Right lobe of liver (tissue), 6 donors: ENCODE data around the gene AGAP3. TPM values are rescaled to one million over a fixed set of nuclear protein-coding genes. Genes with fewer than 3 reads are reported as not detected.

Source experiments
- ATAC-seq, 4 donors: fragments of 200-7000 bp; cut with Tn5 transposase; one replicate each; pipeline ENCODE4 v1.9.1; 2020; ENCODE audit warnings: mild to moderate bottlenecking in 4 of 4, moderate library complexity in 4 of 4
- DNase-seq, 3 donors: peaks; one replicate each; pipeline ENCODE4 v3.0.0-alpha.2; 2020
- H3K27ac ChIP-seq, 3 donors: fragments of 200-600 bp; one replicate each; pipeline ENCODE4 v1.8.0; 2022
- H3K27me3 ChIP-seq, 2 donors: fragments of 200-600 bp; one replicate each; pipeline ENCODE4 v1.8.0; 2022
- H3K36me3 ChIP-seq, 4 donors: fragments of 200-600 bp; sonication (generic) in 1 of 4; one replicate each; pipeline versions ENCODE4 v1.5.1 to v1.8.0; 2017 to 2022; ENCODE audit warnings: control low read depth in 1 of 4
- H3K4me1 ChIP-seq, 4 donors: fragments of 200-600 bp; sonication (generic) in 1 of 4; one replicate each; pipeline versions ENCODE4 v1.5.1 to v1.8.0; 2017 to 2022; ENCODE audit warnings: control low read depth in 1 of 4
- H3K4me3 ChIP-seq, 3 donors: fragments of 200-600 bp; one replicate each; pipeline ENCODE4 v1.8.0; 2022
- H3K9me3 ChIP-seq, 4 donors: fragments of 200-600 bp; sonication (generic) in 1 of 4; one replicate each; pipeline versions ENCODE4 v1.5.1 to v1.8.0; 2017 to 2022; ENCODE audit warnings: control low read depth in 1 of 4
- CTCF ChIP-seq, 4 donors: fragments of 200-600 bp in 3 of 4; fragments of 450-650 bp in 1 of 4; IDR thresholded peaks; one replicate each; pipeline versions ENCODE4 v1.5.1 to v1.8.0; 2016 to 2022; ENCODE audit warnings: antibody characterized with exemption in 4 of 4, mild to moderate bottlenecking in 2 of 4
- POLR2A ChIP-seq: fragments of 450-650 bp; IDR thresholded peaks from one replicate; pipeline ENCODE4 v1.6.1; 2017; ENCODE audit warnings: antibody characterized with exemption, mild to moderate bottlenecking
- WGBS: methylation state at CpG from one replicate; pipeline ENCODE4 v1.1.6; 2018; ENCODE audit warnings: low coverage, low lambda C conversion rate; ENCODE audit not compliant: insufficient coverage; ENCODE audit errors: missing lambda C conversion rate; 5-methylcytosine and 5-hydroxymethylcytosine counted together
- intact Hi-C, 2 donors: fragments of 100-400 bp; cut with DNase I; formaldehyde crosslinking; loops; one replicate each; pipeline versions ENCODE4 v1.11.2 to v1.14.1; 2022
- long read RNA-seq: library from polyadenylated mRNA; unstranded; transcript quantifications from one replicate; pipeline ENCODE4 v2.0.0, GENCODE V29; 2019
- total RNA-seq, 6 experiments: library from RNA; depleted of rRNA in 2 of 6; stranded (reverse); fragments of >200 nt in 2 of 6; fragmentation: NEBNext Ultra II Directional in 3 of 6; extraction: Animal tissue kit (Norgen Biotek cat#: 25700) in 3 of 6; gene quantifications; one replicate each; pipeline versions ENCODE4 v1.1.0 to v1.2.4, GENCODE V29; 2016 to 2023
- donor health status: DM: no; HTN: yes; CAD: no.
- donor health status: DM: no; HTN: no; CAD: no.
- donor health status: DM: no; HTN: no; CAD: no.
- donor health status: DM: no; HTN: yes; CAD: no.
- donor health status: DM: no; HTN: yes; CAD: no.

The AGAP3 gene
- 10 to 100 TPM; 36.3 to 44.3 (median 39.5) TPM for total RNA-seq
- long read RNA-seq, partial matches to known transcripts = 1 of 1 reads
- long read RNA-seq, other reads (novel, unspliced or antisense) = 0 of 1 reads

- Histone ChIP-seq H3K9me3 (no peaks in the 10 kb centered on the region), H3K4me3 (peak within 1 kb of the TSS; percentile 71 to 80 (median 73)), H3K27ac (peak within 1 kb of the TSS; percentile 79 to 84 (median 81)), H3K4me1 (peaks cover 0 to 52% (median 24%) of the 10 kb centered on the region in 4 donors), H3K27me3 (no peaks in the 10 kb centered on the region), H3K36me3 (no peaks in the 10 kb centered on the region)
- intact Hi-C loops = no loop called here
- WGBS = 2% methylated on average over 6 of the region's 84 CpGs
- peak; percentile 62 to 78 (median 64) for ATAC-seq
- TF ChIP-seq POLR2A (peak; percentile 73), CTCF (IDR thresholded peaks at IDR 0.05) (no peak)
- DNase-seq = peak; percentile 94 to 96 (median 96)
These were observed at the start of gene AGAP3 for GRCh38 chr7:151085691-151086620. TSS of gene AGAP3 (plus strand) at chr7:151086475. CDS start at chr7:151086742, 267 bp downstream.

- Histone ChIP-seq H3K36me3 (peaks cover 0 to 7% (median 3%) of the 10 kb centered on the region in 4 donors), H3K9me3 (no peaks in the 10 kb centered on the region), H3K4me3 (no peak overlapping the region), H3K4me1 (peaks cover 0 to 5% (median 0%) of the 10 kb centered on the region in 4 donors), H3K27ac (no peak overlapping the region), H3K27me3 (no peaks in the 10 kb centered on the region)
- intact Hi-C loops = no loop called here
- no peak for TF ChIP-seq CTCF (IDR thresholded peaks at IDR 0.05)
- TF ChIP-seq POLR2A = no peak
- 31% methylated on average over 8 of the region's 12 CpGs for WGBS
- DNase-seq (peak in 2 of 3 donors; percentile 69 to 87), ATAC-seq (peak; percentile 67 to 89 (median 78))
These were observed 47.1 kb upstream of the AGAP3 start for GRCh38 chr7:151038951-151039849.

GRCh38 chr7:151039850-151040548 lies 46.3 kb upstream of the AGAP3 start:
- Histone ChIP-seq H3K9me3 (no peaks in the 10 kb centered on the region), H3K4me3 (no peak overlapping the region), H3K4me1 (peaks cover 0 to 5% (median 0%) of the 10 kb centered on the region in 4 donors), H3K27me3 (no peaks in the 10 kb centered on the region), H3K36me3 (peaks cover 0 to 7% (median 2%) of the 10 kb centered on the region in 4 donors), H3K27ac (no peak overlapping the region)
- ATAC-seq = peak in 2 of 4 donors; percentile 4 to 8
- no peak for TF ChIP-seq CTCF (IDR thresholded peaks at IDR 0.05)
- no peak for TF ChIP-seq POLR2A
- WGBS = 62% methylated on average over 8 of the region's 18 CpGs
- DNase-seq = no peak
- intact Hi-C loops = no loop called here
